Measurements from ENCODE around the gene GFOD2. TPM values are rescaled to one million over a fixed set of nuclear protein-coding genes. Genes with fewer than 3 reads are reported as not detected.
A peak's percentile ranks its signal among the peaks of the same experiment; 100 is the strongest.

The GFOD2 gene
- total and polyA plus RNA-seq, 2 of the 13 experiments (the other 11 are each of a cell fraction or from before 2014, with no cell fraction given), result 11.1 to 17.2 TPM

GRCh38 chr16:67726106-67727034 lies 7.3 kb upstream of the GFOD2 start (continued):
- TF ChIP-seq, protein P1, sequence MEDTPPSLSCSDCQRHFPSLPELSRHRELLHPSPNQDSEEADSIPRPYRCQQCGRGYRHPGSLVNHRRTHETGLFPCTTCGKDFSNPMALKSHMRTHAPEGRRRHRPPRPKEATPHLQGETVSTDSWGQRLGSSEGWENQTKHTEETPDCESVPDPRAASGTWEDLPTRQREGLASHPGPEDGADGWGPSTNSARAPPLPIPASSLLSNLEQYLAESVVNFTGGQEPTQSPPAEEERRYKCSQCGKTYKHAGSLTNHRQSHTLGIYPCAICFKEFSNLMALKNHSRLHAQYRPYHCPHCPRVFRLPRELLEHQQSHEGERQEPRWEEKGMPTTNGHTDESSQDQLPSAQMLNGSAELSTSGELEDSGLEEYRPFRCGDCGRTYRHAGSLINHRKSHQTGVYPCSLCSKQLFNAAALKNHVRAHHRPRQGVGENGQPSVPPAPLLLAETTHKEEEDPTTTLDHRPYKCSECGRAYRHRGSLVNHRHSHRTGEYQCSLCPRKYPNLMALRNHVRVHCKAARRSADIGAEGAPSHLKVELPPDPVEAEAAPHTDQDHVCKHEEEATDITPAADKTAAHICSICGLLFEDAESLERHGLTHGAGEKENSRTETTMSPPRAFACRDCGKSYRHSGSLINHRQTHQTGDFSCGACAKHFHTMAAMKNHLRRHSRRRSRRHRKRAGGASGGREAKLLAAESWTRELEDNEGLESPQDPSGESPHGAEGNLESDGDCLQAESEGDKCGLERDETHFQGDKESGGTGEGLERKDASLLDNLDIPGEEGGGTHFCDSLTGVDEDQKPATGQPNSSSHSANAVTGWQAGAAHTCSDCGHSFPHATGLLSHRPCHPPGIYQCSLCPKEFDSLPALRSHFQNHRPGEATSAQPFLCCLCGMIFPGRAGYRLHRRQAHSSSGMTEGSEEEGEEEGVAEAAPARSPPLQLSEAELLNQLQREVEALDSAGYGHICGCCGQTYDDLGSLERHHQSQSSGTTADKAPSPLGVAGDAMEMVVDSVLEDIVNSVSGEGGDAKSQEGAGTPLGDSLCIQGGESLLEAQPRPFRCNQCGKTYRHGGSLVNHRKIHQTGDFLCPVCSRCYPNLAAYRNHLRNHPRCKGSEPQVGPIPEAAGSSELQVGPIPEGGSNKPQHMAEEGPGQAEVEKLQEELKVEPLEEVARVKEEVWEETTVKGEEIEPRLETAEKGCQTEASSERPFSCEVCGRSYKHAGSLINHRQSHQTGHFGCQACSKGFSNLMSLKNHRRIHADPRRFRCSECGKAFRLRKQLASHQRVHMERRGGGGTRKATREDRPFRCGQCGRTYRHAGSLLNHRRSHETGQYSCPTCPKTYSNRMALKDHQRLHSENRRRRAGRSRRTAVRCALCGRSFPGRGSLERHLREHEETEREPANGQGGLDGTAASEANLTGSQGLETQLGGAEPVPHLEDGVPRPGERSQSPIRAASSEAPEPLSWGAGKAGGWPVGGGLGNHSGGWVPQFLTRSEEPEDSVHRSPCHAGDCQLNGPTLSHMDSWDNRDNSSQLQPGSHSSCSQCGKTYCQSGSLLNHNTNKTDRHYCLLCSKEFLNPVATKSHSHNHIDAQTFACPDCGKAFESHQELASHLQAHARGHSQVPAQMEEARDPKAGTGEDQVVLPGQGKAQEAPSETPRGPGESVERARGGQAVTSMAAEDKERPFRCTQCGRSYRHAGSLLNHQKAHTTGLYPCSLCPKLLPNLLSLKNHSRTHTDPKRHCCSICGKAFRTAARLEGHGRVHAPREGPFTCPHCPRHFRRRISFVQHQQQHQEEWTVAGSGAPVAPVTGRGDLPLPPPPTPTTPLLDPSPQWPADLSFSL (CRISPR knock-in tag; IDR thresholded peaks at IDR 0.05), result no peak
- TF ChIP-seq, protein P2, sequence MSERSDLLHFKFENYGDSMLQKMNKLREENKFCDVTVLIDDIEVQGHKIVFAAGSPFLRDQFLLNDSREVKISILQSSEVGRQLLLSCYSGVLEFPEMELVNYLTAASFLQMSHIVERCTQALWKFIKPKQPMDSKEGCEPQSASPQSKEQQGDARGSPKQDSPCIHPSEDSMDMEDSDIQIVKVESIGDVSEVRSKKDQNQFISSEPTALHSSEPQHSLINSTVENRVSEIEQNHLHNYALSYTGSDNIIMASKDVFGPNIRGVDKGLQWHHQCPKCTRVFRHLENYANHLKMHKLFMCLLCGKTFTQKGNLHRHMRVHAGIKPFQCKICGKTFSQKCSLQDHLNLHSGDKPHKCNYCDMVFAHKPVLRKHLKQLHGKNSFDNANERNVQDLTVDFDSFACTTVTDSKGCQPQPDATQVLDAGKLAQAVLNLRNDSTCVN (CRISPR knock-in tag; IDR thresholded peaks at IDR 0.05; ENCODE audit: borderline replicate concordance), result no peak
- TF ChIP-seq FIP1L1 (IDR thresholded peaks at IDR 0.05; ENCODE audit: borderline replicate concordance, insufficient read depth, low read depth, low read length) (no peak), ZNF484 (CRISPR knock-in tag; IDR thresholded peaks at IDR 0.05; ENCODE audit: borderline replicate concordance, low read depth) (no peak), CHCHD3 (CRISPR knock-in tag; IDR thresholded peaks at IDR 0.05) (no peak), ZNF562 (CRISPR knock-in tag; IDR thresholded peaks at IDR 0.05; ENCODE audit: borderline replicate concordance) (no peak), IRF2 (CRISPR knock-in tag; IDR thresholded peaks at IDR 0.05) (peak; percentile 46; the same call in 1 of the 2 replicates), MYNN (CRISPR knock-in tag; IDR thresholded peaks at IDR 0.05; ENCODE audit: low read depth) (no peak), TRIM24 (CRISPR knock-in tag; IDR thresholded peaks at IDR 0.05) (no peak), MYPOP (CRISPR knock-in tag; IDR thresholded peaks at IDR 0.05) (no peak)
- TF ChIP-seq, protein P3, sequence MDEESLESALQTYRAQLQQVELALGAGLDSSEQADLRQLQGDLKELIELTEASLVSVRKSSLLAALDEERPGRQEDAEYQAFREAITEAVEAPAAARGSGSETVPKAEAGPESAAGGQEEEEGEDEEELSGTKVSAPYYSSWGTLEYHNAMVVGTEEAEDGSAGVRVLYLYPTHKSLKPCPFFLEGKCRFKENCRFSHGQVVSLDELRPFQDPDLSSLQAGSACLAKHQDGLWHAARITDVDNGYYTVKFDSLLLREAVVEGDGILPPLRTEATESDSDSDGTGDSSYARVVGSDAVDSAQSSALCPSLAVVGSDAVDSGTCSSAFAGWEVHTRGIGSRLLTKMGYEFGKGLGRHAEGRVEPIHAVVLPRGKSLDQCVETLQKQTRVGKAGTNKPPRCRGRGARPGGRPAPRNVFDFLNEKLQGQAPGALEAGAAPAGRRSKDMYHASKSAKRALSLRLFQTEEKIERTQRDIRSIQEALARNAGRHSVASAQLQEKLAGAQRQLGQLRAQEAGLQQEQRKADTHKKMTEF (CRISPR knock-in tag; IDR thresholded peaks at IDR 0.05), result no peak; the same call in 1 of the 2 replicates
- TF ChIP-seq, protein P4, sequence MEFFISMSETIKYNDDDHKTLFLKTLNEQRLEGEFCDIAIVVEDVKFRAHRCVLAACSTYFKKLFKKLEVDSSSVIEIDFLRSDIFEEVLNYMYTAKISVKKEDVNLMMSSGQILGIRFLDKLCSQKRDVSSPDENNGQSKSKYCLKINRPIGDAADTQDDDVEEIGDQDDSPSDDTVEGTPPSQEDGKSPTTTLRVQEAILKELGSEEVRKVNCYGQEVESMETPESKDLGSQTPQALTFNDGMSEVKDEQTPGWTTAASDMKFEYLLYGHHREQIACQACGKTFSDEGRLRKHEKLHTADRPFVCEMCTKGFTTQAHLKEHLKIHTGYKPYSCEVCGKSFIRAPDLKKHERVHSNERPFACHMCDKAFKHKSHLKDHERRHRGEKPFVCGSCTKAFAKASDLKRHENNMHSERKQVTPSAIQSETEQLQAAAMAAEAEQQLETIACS (CRISPR knock-in tag; IDR thresholded peaks at IDR 0.05), result no peak
